Prostate gland (tissue), 2 donors: ENCODE measurements around the gene TTPAL. TPM values are rescaled to one million over a fixed set of nuclear protein-coding genes. Genes with fewer than 3 reads are reported as not detected.

Experiments
- DNase-seq: peaks from one replicate; pipeline ENCODE4 v3.0.0-alpha.2; 2019; ENCODE audit warnings: low spot score
- H3K27ac ChIP-seq, 2 donors: fragments of 200-600 bp; sonication (generic); 2 replicates each; pipeline ENCODE4 v1.5.1; 2017 to 2019
- H3K27me3 ChIP-seq: fragments of 200-600 bp; sonication (generic); replicated peaks from 2 replicates; pipeline ENCODE4 v1.5.1; 2019; ENCODE audit not compliant: insufficient read depth
- H3K36me3 ChIP-seq, 2 donors: fragments of 200-600 bp; sonication (generic); 1 replicate in 1 of 2; 2 replicates in 1 of 2; pipeline versions ENCODE4 v1.5.1 to v1.8.1; 2017 to 2019
- H3K4me1 ChIP-seq: fragments of 200-600 bp; sonication (generic); replicated peaks from 2 replicates; pipeline ENCODE4 v1.5.1; 2019
- H3K4me3 ChIP-seq, 2 donors: fragments of 200-600 bp; sonication (generic); 2 replicates each; pipeline ENCODE4 v1.5.1; 2017 to 2019
- H3K9me3 ChIP-seq: fragments of 200-600 bp; sonication (generic); 2 replicates; pipeline ENCODE4 v1.5.1; 2017
- POLR2A ChIP-seq: fragments of 450-650 bp; IDR thresholded peaks from one replicate; pipeline ENCODE4 v1.6.1; 2016; ENCODE audit warnings: antibody characterized with exemption, mild to moderate bottlenecking
- POLR2AphosphoS5 ChIP-seq: sonication (generic); formaldehyde crosslinking; IDR thresholded peaks from one replicate; pipeline ENCODE4 v1.6.1; 2017; ENCODE audit warnings: antibody characterized with exemption
- WGBS: methylation state at CpG from one replicate; pipeline ENCODE4 v1.1.5; 2018; 5-methylcytosine and 5-hydroxymethylcytosine counted together
- intact Hi-C: fragments of 100-400 bp; cut with DNase I; formaldehyde crosslinking; loops from one replicate; pipeline ENCODE4 v1.14.2; 2022
- total RNA-seq, 2 donors: library from RNA; depleted of rRNA; stranded (reverse); fragments of >200 nt; gene quantifications; one replicate each; pipeline ENCODE4 v1.1.0, GENCODE V29; 2016
- TF ChIP-seq, protein P1 (sequence below), 4 experiments: fragments of 200-600 bp in 2 of 4; fragments of 450-650 bp in 2 of 4; sonication (generic) in 2 of 4; IDR thresholded peaks; 1 replicate in 3 of 4; 2 replicates in 1 of 4; pipeline ENCODE4 v1.5.1; 2016 to 2019; ENCODE audit warnings: antibody characterized with exemption in 4 of 4, mild to moderate bottlenecking in 2 of 4, moderate library complexity in 2 of 4

Gene TTPAL
- total RNA-seq, 2 donors from 2014 or later = 11.8 to 14.8 TPM

- TF ChIP-seq, protein P1, sequence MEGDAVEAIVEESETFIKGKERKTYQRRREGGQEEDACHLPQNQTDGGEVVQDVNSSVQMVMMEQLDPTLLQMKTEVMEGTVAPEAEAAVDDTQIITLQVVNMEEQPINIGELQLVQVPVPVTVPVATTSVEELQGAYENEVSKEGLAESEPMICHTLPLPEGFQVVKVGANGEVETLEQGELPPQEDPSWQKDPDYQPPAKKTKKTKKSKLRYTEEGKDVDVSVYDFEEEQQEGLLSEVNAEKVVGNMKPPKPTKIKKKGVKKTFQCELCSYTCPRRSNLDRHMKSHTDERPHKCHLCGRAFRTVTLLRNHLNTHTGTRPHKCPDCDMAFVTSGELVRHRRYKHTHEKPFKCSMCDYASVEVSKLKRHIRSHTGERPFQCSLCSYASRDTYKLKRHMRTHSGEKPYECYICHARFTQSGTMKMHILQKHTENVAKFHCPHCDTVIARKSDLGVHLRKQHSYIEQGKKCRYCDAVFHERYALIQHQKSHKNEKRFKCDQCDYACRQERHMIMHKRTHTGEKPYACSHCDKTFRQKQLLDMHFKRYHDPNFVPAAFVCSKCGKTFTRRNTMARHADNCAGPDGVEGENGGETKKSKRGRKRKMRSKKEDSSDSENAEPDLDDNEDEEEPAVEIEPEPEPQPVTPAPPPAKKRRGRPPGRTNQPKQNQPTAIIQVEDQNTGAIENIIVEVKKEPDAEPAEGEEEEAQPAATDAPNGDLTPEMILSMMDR (IDR thresholded peaks at IDR 0.05) = no peak
- TF ChIP-seq POLR2AphosphoS5 (no peak), POLR2A (no peak)
- no peak overlapping the region for H3K27ac ChIP-seq
- no peaks in the 10 kb centered on the region for H3K4me1 ChIP-seq
- no peaks in the 10 kb centered on the region for H3K27me3 ChIP-seq
- no peaks in the 10 kb centered on the region for H3K36me3 ChIP-seq
- WGBS = 82% methylated on average over 3 of the region's 3 CpGs
- DNase-seq = no peak
- H3K4me3 ChIP-seq = no peak overlapping the region
- H3K9me3 ChIP-seq = no peaks in the 10 kb centered on the region
- intact Hi-C loops = loop anchor here (5.0 kb wide), 2 partner anchors 130 to 205 kb away; no protein-coding TSS in a partner anchor
Measured at GRCh38 chr20:44477151-44477550, 1.5 kb downstream of the TTPAL start.

DNA sequence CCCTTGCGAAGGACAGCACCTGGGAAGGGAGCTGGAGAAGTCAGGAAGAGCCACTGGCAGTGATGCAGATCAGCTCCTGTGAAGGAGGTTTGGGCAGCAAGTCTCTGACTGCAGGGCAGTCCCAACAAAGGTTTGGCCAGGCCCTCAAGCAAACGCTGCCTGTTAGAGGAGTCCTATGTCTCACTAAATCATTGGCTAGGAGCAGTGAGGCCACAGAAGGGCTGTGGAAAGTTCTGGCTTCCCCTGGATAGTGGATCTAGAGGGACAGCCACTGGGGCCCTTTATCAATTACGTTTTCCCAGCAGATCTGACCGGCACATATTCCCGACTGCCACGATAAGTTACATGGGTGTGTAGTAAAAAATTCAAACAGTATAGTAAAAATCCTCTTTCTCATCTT, 2.5 kb downstream of the TTPAL start:
- no peak for TF ChIP-seq POLR2AphosphoS5
- TF ChIP-seq POLR2A = no peak
- TF ChIP-seq, protein P1 (IDR thresholded peaks at IDR 0.05) = no peak
- H3K27ac ChIP-seq = no peak overlapping the region
- no peaks in the 10 kb centered on the region for H3K9me3 ChIP-seq
- no peaks in the 10 kb centered on the region for H3K27me3 ChIP-seq
- WGBS = 75% methylated on average over 6 of the region's 6 CpGs
- H3K36me3 ChIP-seq = no peaks in the 10 kb centered on the region
- H3K4me1 ChIP-seq = no peaks in the 10 kb centered on the region
- H3K4me3 ChIP-seq = no peak overlapping the region
- no peak for DNase-seq
- intact Hi-C loops = loop anchor here (5.0 kb wide), 2 partner anchors 129 to 204 kb away; no protein-coding TSS in a partner anchor

DNA sequence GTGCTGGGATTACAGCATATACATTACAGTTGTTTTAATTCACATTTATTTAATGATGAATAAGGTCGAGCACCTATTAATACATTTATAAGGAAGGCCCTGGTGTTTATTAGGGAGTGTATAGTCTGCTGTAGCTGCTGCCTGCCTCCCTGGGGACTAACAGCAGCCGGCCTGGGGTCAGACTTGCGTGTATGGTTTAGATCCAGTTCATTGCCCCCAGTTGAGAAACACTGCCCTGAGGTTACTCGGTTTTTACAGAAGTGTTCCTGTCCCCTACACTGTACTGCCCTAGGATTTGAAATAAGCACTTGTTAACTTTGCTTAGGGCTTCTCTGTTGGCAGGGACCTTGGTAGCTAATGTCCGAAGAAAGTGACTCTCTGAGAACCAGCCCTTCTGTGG, 4.0 kb downstream of the TTPAL start:
- Histone ChIP-seq H3K4me3 (no peak overlapping the region), H3K4me1 (no peaks in the 10 kb centered on the region), H3K36me3 (no peaks in the 10 kb centered on the region), H3K9me3 (no peaks in the 10 kb centered on the region), H3K27ac (no peak overlapping the region), H3K27me3 (no peaks in the 10 kb centered on the region)
- TF ChIP-seq, protein P1 (IDR thresholded peaks at IDR 0.05) = no peak
- TF ChIP-seq POLR2AphosphoS5 (no peak), POLR2A (no peak)
- WGBS = 86% methylated on average over 5 of the region's 5 CpGs
- intact Hi-C loops = loop anchor here (5.0 kb wide), 2 partner anchors 128 to 203 kb away; no protein-coding TSS in a partner anchor
- no peak for DNase-seq

- Histone ChIP-seq H3K9me3 (no peaks in the 10 kb centered on the region), H3K27ac (no peak overlapping the region), H3K4me1 (no peaks in the 10 kb centered on the region), H3K36me3 (no peaks in the 10 kb centered on the region), H3K4me3 (no peak overlapping the region), H3K27me3 (no peaks in the 10 kb centered on the region)
- intact Hi-C loops = no loop called here
- no peak for DNase-seq
- 92% methylated on average over 18 of the region's 18 CpGs for WGBS
- TF ChIP-seq POLR2A = no peak
- TF ChIP-seq, protein P1 (IDR thresholded peaks at IDR 0.05) = no peak
- no peak for TF ChIP-seq POLR2AphosphoS5
Measured at GRCh38 chr20:44480097-44480496, 4.4 kb downstream of the TTPAL start.

GRCh38 chr20:44481719-44482416, 6.2 kb downstream of the TTPAL start:
- 67% methylated on average over 6 of the region's 6 CpGs for WGBS
- no peak for TF ChIP-seq POLR2AphosphoS5
- no peak for TF ChIP-seq POLR2A
- TF ChIP-seq, protein P1 (IDR thresholded peaks at IDR 0.05) = no peak
- Histone ChIP-seq H3K4me1 (no peaks in the 10 kb centered on the region), H3K4me3 (no peak overlapping the region), H3K27ac (no peak overlapping the region), H3K27me3 (no peaks in the 10 kb centered on the region), H3K9me3 (no peaks in the 10 kb centered on the region), H3K36me3 (no peaks in the 10 kb centered on the region)
- DNase-seq = no peak
- intact Hi-C loops = no loop called here
